Measurements from ENCODE around the gene PDLIM5.

Gene PDLIM5

DNA sequence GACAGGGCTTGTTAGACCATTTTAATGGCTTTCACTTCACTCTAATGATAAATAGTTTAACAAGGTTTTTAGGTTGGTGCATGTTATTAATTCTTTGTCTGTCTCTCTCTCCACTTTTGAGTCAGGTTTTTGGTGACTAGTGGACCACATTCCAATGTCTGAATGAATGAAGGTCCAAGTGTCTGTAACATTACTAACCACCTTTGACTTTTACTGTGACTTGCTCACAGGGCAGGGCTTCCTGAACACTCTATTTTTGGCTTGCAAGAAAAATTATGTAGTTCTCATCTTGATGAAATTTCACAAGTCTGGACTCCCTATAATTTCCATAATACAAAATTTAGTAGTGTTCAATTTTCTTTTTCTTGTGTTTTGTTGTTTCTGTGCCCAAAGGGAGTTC, 227.2 kb downstream of the PDLIM5 start:
- TF ChIP-seq, protein P1, sequence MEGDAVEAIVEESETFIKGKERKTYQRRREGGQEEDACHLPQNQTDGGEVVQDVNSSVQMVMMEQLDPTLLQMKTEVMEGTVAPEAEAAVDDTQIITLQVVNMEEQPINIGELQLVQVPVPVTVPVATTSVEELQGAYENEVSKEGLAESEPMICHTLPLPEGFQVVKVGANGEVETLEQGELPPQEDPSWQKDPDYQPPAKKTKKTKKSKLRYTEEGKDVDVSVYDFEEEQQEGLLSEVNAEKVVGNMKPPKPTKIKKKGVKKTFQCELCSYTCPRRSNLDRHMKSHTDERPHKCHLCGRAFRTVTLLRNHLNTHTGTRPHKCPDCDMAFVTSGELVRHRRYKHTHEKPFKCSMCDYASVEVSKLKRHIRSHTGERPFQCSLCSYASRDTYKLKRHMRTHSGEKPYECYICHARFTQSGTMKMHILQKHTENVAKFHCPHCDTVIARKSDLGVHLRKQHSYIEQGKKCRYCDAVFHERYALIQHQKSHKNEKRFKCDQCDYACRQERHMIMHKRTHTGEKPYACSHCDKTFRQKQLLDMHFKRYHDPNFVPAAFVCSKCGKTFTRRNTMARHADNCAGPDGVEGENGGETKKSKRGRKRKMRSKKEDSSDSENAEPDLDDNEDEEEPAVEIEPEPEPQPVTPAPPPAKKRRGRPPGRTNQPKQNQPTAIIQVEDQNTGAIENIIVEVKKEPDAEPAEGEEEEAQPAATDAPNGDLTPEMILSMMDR (IDR thresholded peaks at IDR 0.05) = no peak

DNA sequence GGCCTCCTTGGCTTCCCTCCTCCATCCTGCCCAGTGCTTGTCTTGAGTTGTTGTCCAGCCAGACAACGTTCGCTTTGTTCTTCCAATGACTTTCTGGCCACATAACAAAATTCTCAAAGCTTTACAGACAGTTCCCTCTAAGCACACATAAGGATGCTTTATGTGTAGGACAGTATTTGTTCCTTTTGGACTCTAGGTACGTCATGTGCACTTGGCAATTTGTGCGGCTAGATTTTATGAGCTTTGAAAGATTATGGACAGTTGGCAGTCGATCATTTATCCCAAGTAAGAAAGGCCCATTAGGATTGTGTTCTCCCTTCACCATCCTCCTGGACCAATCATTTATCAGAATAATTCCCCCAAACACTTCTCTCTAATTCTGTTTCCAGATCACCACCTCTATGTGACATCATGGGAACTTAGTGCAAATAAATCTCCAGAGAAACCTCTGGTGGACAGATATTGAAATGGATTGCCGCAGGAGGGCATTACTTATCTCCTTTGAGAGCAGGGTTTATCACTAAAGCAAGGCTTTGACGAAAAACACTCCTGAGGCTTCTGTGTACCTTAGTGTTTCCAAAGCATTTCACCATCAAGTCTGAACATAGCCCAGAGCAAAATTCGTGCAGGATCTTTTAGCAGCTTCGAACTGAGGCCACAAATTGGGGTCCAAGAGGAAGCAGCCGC, 228.6 kb downstream of the PDLIM5 start:
- TF ChIP-seq, protein P1 (IDR thresholded peaks at IDR 0.05) = no peak

DNA sequence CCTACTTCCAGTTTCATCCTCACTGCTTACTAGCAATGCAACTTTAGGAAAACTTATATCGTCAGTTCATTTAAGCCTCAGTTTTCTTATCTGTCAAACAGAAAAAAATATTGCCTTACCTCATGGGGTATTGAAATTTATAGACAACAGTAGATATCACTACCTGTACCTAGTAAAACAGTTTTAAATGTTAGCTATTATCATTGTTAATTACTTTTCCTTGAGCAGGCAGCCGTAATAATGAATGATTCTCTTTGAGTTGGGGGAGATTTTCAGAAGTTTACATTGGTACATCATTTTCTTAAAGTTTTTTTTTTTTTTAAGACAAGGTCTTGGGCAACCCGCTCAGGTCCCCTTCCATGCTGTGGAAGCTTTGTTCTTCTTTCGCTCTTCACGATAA, 234.3 kb downstream of the PDLIM5 start:
- TF ChIP-seq, protein P1 (IDR thresholded peaks at IDR 0.05) = no peak

DNA sequence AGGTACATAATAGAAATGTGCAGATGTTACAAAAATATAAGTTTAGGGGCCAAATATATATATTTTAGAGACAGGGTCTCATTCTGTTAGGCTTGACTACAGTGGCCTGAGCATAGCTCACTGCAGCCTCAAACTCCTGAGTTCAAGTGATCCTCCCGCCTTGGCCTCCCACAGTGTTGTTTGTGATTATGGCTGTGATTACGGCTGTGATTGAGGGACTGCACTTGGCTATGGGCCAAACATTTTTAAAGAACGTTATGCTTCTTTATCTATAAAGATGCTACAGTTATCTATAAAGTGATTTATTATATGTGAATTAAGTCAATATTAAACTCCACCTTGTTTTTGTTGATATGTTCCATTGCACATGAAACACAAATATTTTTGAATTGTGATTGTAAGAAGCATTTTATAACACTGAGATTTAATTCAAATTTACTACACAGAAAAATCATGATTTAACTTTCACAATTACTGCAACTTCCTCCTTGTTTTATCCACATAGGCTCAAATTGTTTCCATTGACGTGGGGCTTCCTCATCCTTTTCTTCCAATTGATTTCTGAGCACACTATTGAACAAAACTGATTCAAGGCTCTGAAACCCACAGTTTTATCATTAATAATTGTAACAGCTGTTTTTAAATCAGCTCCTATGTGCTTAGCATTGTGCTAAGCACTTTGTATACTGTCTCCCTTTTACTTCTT, 237.6 kb downstream of the PDLIM5 start:
- TF ChIP-seq, protein P1 (IDR thresholded peaks at IDR 0.05) = no peak

DNA sequence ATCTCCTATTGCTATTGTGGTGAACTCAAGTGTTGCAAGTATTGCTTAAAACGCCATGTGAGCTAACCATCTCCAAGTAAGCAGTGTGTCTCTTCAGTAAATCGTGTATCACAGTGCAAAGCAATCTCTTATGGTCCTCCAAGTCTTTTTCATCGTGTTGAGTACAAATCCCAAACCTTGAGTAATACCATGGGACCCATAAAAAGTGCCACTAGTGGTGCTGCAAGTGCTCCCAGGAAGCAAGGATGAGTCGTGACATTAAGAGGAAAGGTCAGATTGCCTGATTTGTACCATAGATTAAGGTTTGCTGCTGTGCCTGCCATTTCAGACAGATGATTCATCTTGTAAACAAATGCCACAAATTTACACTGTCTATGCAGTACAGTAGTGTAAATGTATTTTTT, 239.1 kb downstream of the PDLIM5 start:
- TF ChIP-seq, protein P1 (IDR thresholded peaks at IDR 0.05) = no peak

DNA sequence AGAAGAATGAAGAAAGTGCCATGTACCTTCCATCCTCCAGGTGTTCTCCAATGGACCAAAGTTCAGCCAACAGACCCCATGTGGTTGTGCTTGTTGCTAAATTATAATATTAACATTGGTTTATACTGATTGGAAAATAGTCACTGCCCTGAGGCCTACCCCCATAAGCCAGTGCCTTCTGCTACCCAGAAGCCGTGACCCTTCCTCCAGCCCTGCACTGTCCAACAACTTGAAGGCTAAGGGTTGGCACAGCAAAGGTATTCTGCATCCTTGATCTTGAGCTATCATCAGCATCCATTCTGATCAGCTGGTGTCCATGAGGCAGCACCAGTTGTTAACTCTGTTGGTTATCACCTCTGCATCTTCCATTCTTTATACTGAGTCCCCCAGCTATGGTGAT, 239.8 kb downstream of the PDLIM5 start:
- TF ChIP-seq, protein P1 (IDR thresholded peaks at IDR 0.05) = no peak

DNA sequence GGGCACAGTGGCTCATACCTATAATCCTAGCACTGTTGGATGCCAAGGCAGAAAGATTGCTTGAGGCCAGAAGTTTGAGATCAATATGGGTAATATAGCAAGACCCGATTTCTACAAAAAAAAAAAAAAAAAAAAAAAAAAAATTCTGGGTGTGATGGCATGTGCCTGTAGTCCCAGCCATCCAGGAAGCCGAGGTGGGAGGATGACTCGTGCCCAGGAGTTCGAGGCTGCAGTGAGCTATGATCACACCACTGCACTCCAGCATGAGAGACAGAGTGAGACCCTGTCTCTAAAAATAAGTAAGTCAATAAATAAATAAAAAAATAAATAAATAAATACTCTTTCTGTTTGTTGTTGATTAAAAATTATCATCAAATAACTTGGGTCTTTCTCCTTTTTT, 243.6 kb downstream of the PDLIM5 start:
- TF ChIP-seq, protein P1 (IDR thresholded peaks at IDR 0.05) = no peak
